GM12878 (cell line): ENCODE measurements around the gene PPP1CA. TPM values are rescaled to one million over a fixed set of nuclear protein-coding genes. Genes with fewer than 3 reads are reported as not detected.
A peak's percentile ranks its signal among the peaks of the same experiment; 100 is the strongest.

ENCODE experiments used
- ATAC-seq: fragments of 200-7000 bp; cut with Tn5 transposase; 3 replicates; pipeline ENCODE4 v1.9.1; 2020; ENCODE audit warnings: mild to moderate bottlenecking, moderate library complexity
- BruUV-seq: library from RNA; stranded (reverse); fragments of 400-500 nt; replicated peaks from 2 replicates; lab custom pipeline; 2021; lab: Mats Ljungman, UMichigan
- CTCF ChIA-PET: fragments of 300-600 bp; sonication (Branson Sonifier 250); formaldehyde crosslinking; extraction: SDS; loops from one replicate; lab custom pipeline; 2021; ENCODE audit warnings: inconsistent platforms; lab: Yijun Ruan, JAX
- POLR2A ChIA-PET: fragments of 350-600 bp; formaldehyde crosslinking; extraction: SDS; loops from one replicate; lab custom pipeline; 2021; ENCODE audit warnings: inconsistent platforms; lab: Charles Lee
- RAD21 ChIA-PET: fragments of 300-600 bp; sonication (Branson Sonifier 250); formaldehyde crosslinking; loops from one replicate; lab custom pipeline; 2023; ENCODE audit warnings: antibody characterized with exemption; ENCODE audit not compliant: unreplicated experiment; lab: Charles Lee
- SMC1A ChIA-PET: fragments of 300-600 bp; sonication (Branson Sonifier 250); formaldehyde crosslinking; loops from one replicate; lab custom pipeline; 2023; ENCODE audit not compliant: unreplicated experiment, uncharacterized antibody; lab: Charles Lee
- DNase-seq: peaks from one replicate; pipeline ENCODE4 v3.0.0-alpha.2; 2011; ENCODE audit warnings: low read depth, low spot score
- FAIRE-seq: peaks from 3 replicates; lab custom pipeline; 2011; peaks lifted over from hg19 to GRCh38; lab: Jason Lieb, UNC
- H2AFZ ChIP-seq: 2 replicates; pipeline ENCODE4 v1.6.0; 2011; ENCODE audit warnings: low read depth, low read length, control low read depth; ENCODE audit not compliant: control insufficient read depth
- H3K27ac ChIP-seq: 2 replicates; pipeline ENCODE4 v1.5.1; 2011; ENCODE audit warnings: control low read depth; ENCODE audit not compliant: control insufficient read depth, insufficient read depth
- H3K27me3 ChIP-seq, 2 experiments: replicated peaks in 1 of 2; 2 replicates each; pipeline versions ENCODE4 v1.6.0 to v1.6.1; 2011; ENCODE audit warnings: low read length in 1 of 2; ENCODE audit not compliant: control insufficient read depth in 2 of 2, insufficient read depth in 2 of 2
- H3K36me3 ChIP-seq, 2 experiments: 2 replicates each; pipeline ENCODE4 v1.5.1; 2011; ENCODE audit warnings: low read length in 1 of 2; ENCODE audit not compliant: control insufficient read depth in 2 of 2, insufficient read depth in 2 of 2
- H3K4me1 ChIP-seq: 2 replicates; pipeline ENCODE4 v1.6.1; 2011; ENCODE audit warnings: mild to moderate bottlenecking, low read length, moderate library complexity, mixed read lengths; ENCODE audit not compliant: control insufficient read depth, insufficient read depth
- H3K4me2 ChIP-seq: 2 replicates; pipeline ENCODE4 v1.6.0; 2011; ENCODE audit warnings: control low read depth; ENCODE audit not compliant: control insufficient read depth, insufficient read depth
- H3K4me3 ChIP-seq: fragments of 200-600 bp; sonication (generic); 2 replicates; pipeline ENCODE4 v1.5.1; 2016
- H3K79me2 ChIP-seq: 2 replicates; pipeline ENCODE4 v1.6.0; 2011; ENCODE audit warnings: low read length; ENCODE audit not compliant: control insufficient read depth, insufficient read depth
- H3K9ac ChIP-seq: 2 replicates; pipeline ENCODE4 v1.8.0; 2011; ENCODE audit warnings: low read length, control low read depth, mixed read lengths; ENCODE audit not compliant: control insufficient read depth, insufficient read depth
- H3K9me3 ChIP-seq: replicated peaks from 3 replicates; pipeline ENCODE4 v1.5.1; 2011; ENCODE audit warnings: mild to moderate bottlenecking, low read length; ENCODE audit not compliant: control insufficient read depth, insufficient read depth
- H4K20me1 ChIP-seq: 2 replicates; pipeline ENCODE4 v1.6.0; 2011; ENCODE audit not compliant: control insufficient read depth, insufficient read depth
- CREM ChIP-seq: IDR thresholded peaks from 2 replicates; pipeline ENCODE4 v1.6.1; 2014; ENCODE audit warnings: antibody characterized with exemption, low read depth
- FOXM1 ChIP-seq: IDR thresholded peaks from 2 replicates; pipeline ENCODE4 v1.6.1; 2012; ENCODE audit warnings: low read depth, mild to moderate bottlenecking, inconsistent platforms, low read length, moderate library complexity
- GATAD2B ChIP-seq: fragments of 450-650 bp; conservative IDR thresholded peaks from 2 replicates; pipeline ENCODE4 v1.6.1; 2017; ENCODE audit warnings: low read depth, mild to moderate bottlenecking, moderate library complexity
- HDAC6 ChIP-seq: fragments of 200-600 bp; sonication (generic); IDR thresholded peaks from one replicate; pipeline ENCODE4 v1.8.0; 2017; ENCODE audit warnings: antibody characterized with exemption; ENCODE audit not compliant: unreplicated experiment
- IKZF2 ChIP-seq, 2 experiments: fragments of 450-650 bp; IDR thresholded peaks; 2 replicates each; pipeline ENCODE4 v1.6.1; 2017; ENCODE audit warnings: mild to moderate bottlenecking in 2 of 2, moderate library complexity in 2 of 2
- LARP7 ChIP-seq: fragments of 450-650 bp; IDR thresholded peaks from 2 replicates; pipeline ENCODE4 v1.6.1; 2017; ENCODE audit warnings: mild to moderate bottlenecking
- MXI1 ChIP-seq: fragments of 150-350 bp; IDR thresholded peaks from 2 replicates; pipeline ENCODE4 v1.6.1; 2011; ENCODE audit warnings: low read depth, mild to moderate bottlenecking, inconsistent platforms, low read length, improper control_type of control experiment
- NR2C2 ChIP-seq: IDR thresholded peaks from 2 replicates; pipeline ENCODE4 v1.6.1; 2011; ENCODE audit warnings: borderline replicate concordance, low read depth; ENCODE audit not compliant: control insufficient read depth, insufficient read length
- PAX5 ChIP-seq: IDR thresholded peaks from 2 replicates; pipeline ENCODE4 v1.6.1; 2011; ENCODE audit warnings: low read depth, low read length, borderline replicate concordance
- SIX5 ChIP-seq: IDR thresholded peaks from 2 replicates; pipeline ENCODE4 v1.6.1; 2011; ENCODE audit warnings: mild to moderate bottlenecking, low read depth, low read length, moderate library complexity; ENCODE audit not compliant: severe bottlenecking
- SRF ChIP-seq, 2 experiments: IDR thresholded peaks; 2 replicates each; pipeline ENCODE4 v1.6.1; 2011; ENCODE audit warnings: low read depth in 2 of 2, low read length in 2 of 2, mild to moderate bottlenecking in 1 of 2, moderate library complexity in 1 of 2
- TBL1XR1 ChIP-seq: IDR thresholded peaks from 2 replicates; pipeline ENCODE4 v1.6.1; 2012; ENCODE audit warnings: low read depth, low read length, improper control_type of control experiment
- WGBS: methylation state at CpG from one replicate; pipeline ENCODE4 v1.1.6; 2016; ENCODE audit warnings: low lambda C conversion rate; ENCODE audit not compliant: insufficient replicate concordance, insufficient coverage; ENCODE audit errors: missing lambda C conversion rate; 5-methylcytosine and 5-hydroxymethylcytosine counted together
- in situ Hi-C: fragments of 300-500 bp; cut with MboI; formaldehyde crosslinking; loops from 9 replicates; pipeline ENCODE4 v1.14.3; 2018; ENCODE audit warnings: mixed read lengths
- intact Hi-C: fragments of 100-400 bp; cut with micrococcal nuclease; formaldehyde crosslinking; loops from one replicate; pipeline ENCODE4 v1.14.2; 2022; ENCODE audit not compliant: unreplicated experiment
- polyA plus RNA-seq, 11 experiments: library from polyadenylated mRNA; depleted of rRNA in 4 of 11; unstranded in 6 of 11; stranded (reverse) in 5 of 11; fragments of >200 nt; fragmentation: Nextera tagmentation in 4 of 11; fragmentation: Illumina TruSeq in 1 of 11; extraction: Ambion mirVana in 4 of 11; extraction: Trizol in 1 of 11; gene quantifications; 1 replicate in 1 of 11; 2 replicates in 10 of 11; pipeline versions ENCODE4 v1.2.1 to v1.2.3, GENCODE V29; 2011 to 2016; ENCODE audit warnings: inconsistent platforms in 2 of 11, missing spikeins in 2 of 11, low read depth in 1 of 11
- total RNA-seq, 4 experiments: library from RNA; depleted of rRNA in 3 of 4; stranded (reverse); fragments of >200 nt in 3 of 4; fragmentation: Illumina TruSeq in 1 of 4; extraction: Trizol in 1 of 4; gene quantifications; 2 replicates each; pipeline versions ENCODE4 v1.2.1 to v1.2.3, GENCODE V29; 2013 to 2021
- TF ChIP-seq, protein P1 (sequence below): fragments of 450-650 bp; IDR thresholded peaks from 2 replicates; pipeline ENCODE4 v1.6.1; 2017; ENCODE audit warnings: mild to moderate bottlenecking
- TF ChIP-seq, protein P2 (sequence below): IDR thresholded peaks from 2 replicates; pipeline ENCODE4 v1.6.1; 2012; ENCODE audit warnings: low read depth, low read length, improper control_type of control experiment
- TF ChIP-seq, protein P3 (sequence below): IDR thresholded peaks from 2 replicates; pipeline ENCODE4 v1.6.1; 2012; ENCODE audit warnings: mild to moderate bottlenecking, low read depth, low read length

The PPP1CA gene
- total and polyA plus RNA-seq, 10 of the 15 experiments (the other 5 are each of a cell fraction or from before 2014, with no cell fraction given), result 26.4 to 458 (median 240) TPM

DNA sequence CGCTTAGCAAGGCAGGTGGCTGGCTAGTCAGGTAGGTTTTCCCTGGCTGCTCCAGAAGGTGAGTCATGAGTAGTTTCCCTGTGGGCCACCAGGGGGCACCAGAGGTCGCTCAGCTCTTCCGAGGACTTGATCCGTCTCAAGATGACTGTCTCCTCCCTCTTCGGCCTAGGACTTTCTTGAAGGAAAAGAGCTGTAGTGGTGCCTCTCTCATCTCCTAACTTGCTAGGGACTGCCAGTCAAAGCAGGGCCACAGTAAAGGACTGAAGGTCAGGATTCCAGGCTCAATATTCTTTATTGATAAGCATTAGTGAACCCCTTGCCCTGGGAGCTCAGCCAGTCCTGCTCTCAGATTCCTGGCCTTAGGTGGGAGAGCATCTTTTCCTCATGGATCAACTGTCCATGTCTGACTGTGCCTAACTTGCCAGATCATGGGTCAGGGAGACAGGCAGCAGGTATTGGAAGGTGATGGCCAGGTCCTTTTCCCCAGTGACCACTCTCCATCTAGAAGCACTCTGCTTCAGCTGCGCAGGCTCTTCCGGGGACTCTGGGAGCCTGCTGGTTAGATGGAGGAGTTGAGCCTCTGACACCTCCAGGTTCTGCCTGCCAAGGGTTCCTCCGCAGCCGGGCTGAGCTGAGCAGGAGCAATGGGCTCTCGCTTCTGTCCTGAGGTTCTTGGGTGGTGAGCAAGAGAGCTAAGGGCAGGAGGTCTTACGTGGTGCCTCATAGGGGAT, 50.2 kb downstream of the PPP1CA start (continued):
- TF ChIP-seq GATAD2B (no peak), TBL1XR1 (peak; percentile 23; the same call in 1 of the 2 replicates), NR2C2 (no peak), MXI1 (no peak), CREM (no peak), PAX5 (0 out of 2 replicates have a peak, but pooled peaks have one; percentile 8)
- TF ChIP-seq, protein P1, sequence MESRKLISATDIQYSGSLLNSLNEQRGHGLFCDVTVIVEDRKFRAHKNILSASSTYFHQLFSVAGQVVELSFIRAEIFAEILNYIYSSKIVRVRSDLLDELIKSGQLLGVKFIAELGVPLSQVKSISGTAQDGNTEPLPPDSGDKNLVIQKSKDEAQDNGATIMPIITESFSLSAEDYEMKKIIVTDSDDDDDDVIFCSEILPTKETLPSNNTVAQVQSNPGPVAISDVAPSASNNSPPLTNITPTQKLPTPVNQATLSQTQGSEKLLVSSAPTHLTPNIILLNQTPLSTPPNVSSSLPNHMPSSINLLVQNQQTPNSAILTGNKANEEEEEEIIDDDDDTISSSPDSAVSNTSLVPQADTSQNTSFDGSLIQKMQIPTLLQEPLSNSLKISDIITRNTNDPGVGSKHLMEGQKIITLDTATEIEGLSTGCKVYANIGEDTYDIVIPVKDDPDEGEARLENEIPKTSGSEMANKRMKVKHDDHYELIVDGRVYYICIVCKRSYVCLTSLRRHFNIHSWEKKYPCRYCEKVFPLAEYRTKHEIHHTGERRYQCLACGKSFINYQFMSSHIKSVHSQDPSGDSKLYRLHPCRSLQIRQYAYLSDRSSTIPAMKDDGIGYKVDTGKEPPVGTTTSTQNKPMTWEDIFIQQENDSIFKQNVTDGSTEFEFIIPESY, result no peak
- TF ChIP-seq, all 136 proteins: peak for 22

DNA sequence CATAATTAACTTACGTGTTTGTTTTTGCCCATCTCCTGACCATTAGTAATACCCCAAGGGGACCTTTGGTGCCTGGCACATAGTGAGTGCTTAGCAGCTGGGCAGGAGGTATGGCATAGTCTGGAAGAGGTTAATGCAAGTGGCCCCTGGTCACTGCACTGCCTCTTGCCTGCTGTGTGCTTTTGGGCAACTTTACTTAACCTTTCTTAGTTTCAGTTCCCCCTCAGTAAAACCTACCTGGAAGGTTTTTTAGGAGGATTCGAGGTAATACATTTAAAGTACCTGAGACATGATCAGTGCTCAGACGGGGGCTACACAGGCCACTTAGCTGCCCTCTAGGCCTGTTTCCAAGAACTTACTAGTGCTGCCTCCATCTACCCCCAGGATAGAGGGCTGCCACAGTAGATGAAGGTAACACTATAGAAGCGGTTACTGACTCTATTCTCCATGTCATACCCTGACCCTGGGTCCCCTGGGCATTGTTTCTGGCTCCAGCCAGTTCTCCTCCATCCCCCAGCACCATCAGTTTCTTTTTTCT, 51.7 kb downstream of the PPP1CA start:
- ChIA-PET POLR2A (interaction anchor here (0.7 to 11.4 kb wide), 7 partner anchors 29 to 82 kb away, joined by 3 to 183 read pairs (median 4); partner anchors contain the start of gene GRK2), CTCF (interaction anchor here (1.1 to 26.2 kb wide), 6 partner anchors 30 to 319 kb away, joined by 3 to 1301 read pairs (median 8); partner anchors contain the start of genes CLCF1 and RAD9A), RAD21 (interaction anchor here (1.0 to 10.1 kb wide), 4 partner anchors 21 to 118 kb away, joined by 3 to 525 read pairs (median 98); partner anchors contain the start of gene CLCF1), SMC1A (interaction anchor here (1.7 to 15.8 kb wide), 2 partner anchors 28 to 32 kb away, joined by 4 to 646 read pairs; partner anchors contain the start of gene CLCF1)
- 37% methylated on average over 4 of the region's 4 CpGs for WGBS
- peaks cover 19% of the 10 kb centered on the region for H3K79me2 ChIP-seq
- FAIRE-seq (no peak), ATAC-seq (no peak), DNase-seq (no peak)
- H3K9ac ChIP-seq, result no peak overlapping the region
- no peaks in the 10 kb centered on the region for H3K9me3 ChIP-seq
- no peak overlapping the region for H3K27ac ChIP-seq
- BruUV-seq, result no TSS peak
- H3K4me3 ChIP-seq, result no peak overlapping the region
- in situ Hi-C loops (loop anchor here (5.0 kb wide), 1 partner anchor 37 kb away; no protein-coding TSS in a partner anchor), intact Hi-C loops (no loop called here)
- H3K36me3 ChIP-seq, result no peaks in the 10 kb centered on the region
- H2AFZ ChIP-seq, result no peak overlapping the region
- no peaks in the 10 kb centered on the region for H4K20me1 ChIP-seq
- H3K27me3 ChIP-seq, result no peaks in the 10 kb centered on the region
- H3K4me2 ChIP-seq, result no peak overlapping the region; the same call in 1 of the 2 replicates
- peaks cover 54% of the 10 kb centered on the region for H3K4me1 ChIP-seq
- no peak for TF ChIP-seq SRF (IDR thresholded peaks at IDR 0.05; ENCODE audit: low read depth in 2 of 2, low read length in 2 of 2)
- TF ChIP-seq HDAC6, result no peak
- no peak for TF ChIP-seq LARP7
- TF ChIP-seq, protein P2, sequence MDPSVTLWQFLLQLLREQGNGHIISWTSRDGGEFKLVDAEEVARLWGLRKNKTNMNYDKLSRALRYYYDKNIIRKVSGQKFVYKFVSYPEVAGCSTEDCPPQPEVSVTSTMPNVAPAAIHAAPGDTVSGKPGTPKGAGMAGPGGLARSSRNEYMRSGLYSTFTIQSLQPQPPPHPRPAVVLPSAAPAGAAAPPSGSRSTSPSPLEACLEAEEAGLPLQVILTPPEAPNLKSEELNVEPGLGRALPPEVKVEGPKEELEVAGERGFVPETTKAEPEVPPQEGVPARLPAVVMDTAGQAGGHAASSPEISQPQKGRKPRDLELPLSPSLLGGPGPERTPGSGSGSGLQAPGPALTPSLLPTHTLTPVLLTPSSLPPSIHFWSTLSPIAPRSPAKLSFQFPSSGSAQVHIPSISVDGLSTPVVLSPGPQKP, result no peak
- TF ChIP-seq SIX5, result no peak
- TF ChIP-seq, protein P3, sequence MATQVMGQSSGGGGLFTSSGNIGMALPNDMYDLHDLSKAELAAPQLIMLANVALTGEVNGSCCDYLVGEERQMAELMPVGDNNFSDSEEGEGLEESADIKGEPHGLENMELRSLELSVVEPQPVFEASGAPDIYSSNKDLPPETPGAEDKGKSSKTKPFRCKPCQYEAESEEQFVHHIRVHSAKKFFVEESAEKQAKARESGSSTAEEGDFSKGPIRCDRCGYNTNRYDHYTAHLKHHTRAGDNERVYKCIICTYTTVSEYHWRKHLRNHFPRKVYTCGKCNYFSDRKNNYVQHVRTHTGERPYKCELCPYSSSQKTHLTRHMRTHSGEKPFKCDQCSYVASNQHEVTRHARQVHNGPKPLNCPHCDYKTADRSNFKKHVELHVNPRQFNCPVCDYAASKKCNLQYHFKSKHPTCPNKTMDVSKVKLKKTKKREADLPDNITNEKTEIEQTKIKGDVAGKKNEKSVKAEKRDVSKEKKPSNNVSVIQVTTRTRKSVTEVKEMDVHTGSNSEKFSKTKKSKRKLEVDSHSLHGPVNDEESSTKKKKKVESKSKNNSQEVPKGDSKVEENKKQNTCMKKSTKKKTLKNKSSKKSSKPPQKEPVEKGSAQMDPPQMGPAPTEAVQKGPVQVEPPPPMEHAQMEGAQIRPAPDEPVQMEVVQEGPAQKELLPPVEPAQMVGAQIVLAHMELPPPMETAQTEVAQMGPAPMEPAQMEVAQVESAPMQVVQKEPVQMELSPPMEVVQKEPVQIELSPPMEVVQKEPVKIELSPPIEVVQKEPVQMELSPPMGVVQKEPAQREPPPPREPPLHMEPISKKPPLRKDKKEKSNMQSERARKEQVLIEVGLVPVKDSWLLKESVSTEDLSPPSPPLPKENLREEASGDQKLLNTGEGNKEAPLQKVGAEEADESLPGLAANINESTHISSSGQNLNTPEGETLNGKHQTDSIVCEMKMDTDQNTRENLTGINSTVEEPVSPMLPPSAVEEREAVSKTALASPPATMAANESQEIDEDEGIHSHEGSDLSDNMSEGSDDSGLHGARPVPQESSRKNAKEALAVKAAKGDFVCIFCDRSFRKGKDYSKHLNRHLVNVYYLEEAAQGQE, result no peak
- TF ChIP-seq FOXM1, result no peak
- no peak for TF ChIP-seq IKZF2 (IDR thresholded peaks at IDR 0.05)
